Cerebellar cortex (tissue), 1 donor: ENCODE measurements around the gene CCL20.
"Not testable (repeated sequence)": the region's sequence is repeated elsewhere in the genome, so short reads cannot be mapped to it uniquely, and the experiment has no call there.

Source experiments
- DNase-seq: peaks from one replicate; pipeline ENCODE4 v3.0.0-alpha.2; 2015; ENCODE audit warnings: low spot score

CCL20 gene, protein sequence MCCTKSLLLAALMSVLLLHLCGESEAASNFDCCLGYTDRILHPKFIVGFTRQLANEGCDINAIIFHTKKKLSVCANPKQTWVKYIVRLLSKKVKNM

DNA sequence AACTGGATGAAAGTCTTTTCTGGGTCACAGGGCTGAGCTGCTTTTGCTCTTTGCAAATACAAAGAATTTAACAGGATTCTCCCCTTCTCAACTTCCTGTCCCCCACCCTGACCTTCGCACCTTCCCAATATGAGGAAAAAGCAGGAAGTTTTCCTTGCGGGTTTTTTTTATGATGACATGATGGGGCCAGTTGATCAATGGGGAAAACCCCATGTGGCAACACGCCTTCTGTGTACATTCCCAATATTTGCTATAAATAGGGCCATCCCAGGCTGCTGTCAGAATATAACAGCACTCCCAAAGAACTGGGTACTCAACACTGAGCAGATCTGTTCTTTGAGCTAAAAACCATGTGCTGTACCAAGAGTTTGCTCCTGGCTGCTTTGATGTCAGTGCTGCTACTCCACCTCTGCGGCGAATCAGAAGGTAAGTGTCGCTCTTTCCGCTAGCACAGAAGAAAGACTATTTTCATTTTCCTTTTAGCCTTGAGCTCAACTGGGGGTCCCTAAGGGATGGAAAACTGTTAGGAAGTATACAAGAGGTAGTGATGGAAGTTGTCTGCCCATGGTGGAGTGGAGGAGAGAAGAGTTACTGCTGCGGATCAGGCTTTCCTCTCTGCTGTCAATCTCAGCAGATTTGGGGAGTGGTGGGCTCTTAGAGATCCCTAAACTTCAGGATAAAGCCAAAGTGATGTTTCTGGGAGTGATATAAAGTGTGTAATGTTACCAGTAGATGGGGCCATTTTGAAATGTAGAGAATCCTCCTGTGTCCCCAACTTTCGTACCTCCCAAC, at the start of gene CCL20:
CCL20 (plus strand) TSS at position 281 of the 792 bp plus-strand sequence; CDS start at position 351, 70 bp downstream.
- no peak for DNase-seq

DNA sequence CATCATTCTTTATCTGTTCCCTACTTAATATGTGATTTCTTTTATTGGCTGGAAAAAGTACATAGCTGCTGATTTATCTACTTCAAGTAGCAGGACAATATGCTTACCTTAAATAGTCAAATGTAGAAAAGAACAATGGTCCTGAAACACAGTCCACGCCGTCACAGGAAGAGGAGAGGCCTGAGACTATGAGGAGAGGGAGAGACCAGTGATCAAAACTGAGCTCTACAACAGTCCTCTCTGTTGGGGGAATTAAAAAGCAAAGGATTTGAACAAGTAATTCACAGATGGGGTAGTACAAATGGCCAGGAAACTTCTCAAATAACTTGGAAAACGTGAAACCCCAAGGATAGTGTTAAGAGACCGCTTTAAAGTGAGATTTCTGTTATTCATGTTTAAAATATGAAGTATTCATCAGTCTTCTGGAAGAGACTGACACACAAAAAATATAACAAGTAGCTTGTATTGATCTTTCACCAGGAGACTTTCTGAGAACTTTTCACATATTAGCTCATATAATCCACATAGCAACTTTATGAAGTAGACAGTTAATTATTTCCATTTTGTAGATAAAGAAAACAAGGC, 47.8 kb upstream of the CCL20 start:
- no peak for DNase-seq

DNA sequence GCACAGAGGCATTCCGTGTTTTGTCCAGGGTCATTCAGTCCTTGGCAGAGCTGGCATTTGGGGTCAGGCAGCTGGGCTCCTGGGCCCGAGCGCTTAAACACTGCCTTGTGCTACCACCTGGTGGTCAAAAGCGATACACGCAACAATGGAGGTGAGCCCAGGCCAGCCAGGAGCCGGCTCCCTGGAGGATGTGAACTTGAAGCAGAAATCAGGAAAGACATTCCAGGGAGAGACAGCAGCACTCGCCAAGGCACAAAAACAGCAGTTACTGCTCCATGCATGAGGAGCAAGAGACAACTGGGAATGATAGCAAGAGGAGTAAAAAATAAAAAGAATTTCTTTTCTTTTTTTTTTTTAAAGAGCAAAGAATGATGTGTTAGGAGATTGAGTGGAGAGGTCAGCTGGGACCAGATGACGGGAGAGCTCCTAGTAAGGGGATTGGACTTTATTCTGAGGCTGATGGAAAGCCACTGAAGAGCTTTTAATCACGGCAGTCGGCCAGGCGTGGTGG, 47.2 kb upstream of the CCL20 start:
- peak; percentile 72 for DNase-seq

DNA sequence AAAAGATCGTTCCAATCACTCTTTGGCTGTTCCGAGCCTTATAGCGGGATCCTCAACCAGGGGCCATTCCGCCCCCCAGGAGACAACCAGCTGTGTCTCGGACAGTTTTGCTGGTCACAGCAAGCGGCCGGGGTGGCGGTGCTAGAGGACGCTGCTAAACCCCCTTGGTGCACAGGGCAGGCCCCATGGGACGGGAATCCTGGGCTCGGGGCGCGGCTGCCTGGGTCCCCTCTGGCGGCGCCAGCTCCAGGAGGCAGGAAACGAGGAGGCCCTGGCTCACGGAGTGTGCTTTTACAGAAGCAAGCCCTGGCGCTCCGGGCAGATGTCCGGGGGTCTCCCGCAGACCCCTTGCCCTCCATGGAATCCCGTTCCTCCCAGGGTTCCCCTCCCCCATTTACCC, 45.8 kb upstream of the CCL20 start:
- no peak for DNase-seq

DNA sequence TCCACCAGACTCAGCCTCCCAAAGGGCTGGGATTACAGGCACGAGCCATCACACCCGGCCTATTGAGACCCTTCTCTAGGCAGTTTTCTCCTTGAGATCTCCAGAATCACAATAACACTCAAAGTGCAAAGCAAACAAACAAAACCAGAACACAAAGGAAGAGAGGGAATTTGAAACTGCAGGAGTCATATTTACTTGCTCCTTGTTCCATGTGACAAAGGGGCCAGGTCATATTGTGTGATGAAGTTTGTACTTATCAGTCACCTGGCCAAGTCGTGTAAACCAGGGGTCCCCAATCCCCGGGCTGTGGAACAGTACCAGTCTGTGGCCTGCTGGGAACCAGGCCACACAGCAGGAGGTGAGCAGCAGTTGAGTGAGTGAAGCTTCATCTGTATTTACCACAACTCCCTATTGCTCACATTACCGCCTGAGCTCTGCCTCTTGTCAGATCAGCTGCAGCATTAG, 41.4 kb upstream of the CCL20 start:
- no peak for DNase-seq

DNA sequence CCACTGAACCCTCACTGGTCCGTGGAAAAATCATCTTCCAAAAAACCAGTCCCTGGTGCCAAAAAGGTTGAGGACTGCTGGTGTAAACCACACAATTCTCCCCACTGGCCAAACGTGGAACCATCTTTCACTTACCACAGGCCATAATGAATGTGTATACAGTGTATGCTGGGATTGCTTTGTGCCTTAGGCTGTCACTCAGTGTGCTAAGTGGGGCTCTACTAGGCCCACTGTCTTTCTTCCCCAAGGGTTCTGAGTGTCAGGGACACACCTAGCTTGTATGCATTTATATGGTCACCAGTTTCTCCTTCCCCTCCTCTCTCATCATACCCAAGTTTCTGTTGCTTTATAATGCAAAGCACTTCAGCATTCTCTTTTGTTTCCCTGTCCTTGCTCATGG, 40.7 kb upstream of the CCL20 start:
- no peak for DNase-seq

DNA sequence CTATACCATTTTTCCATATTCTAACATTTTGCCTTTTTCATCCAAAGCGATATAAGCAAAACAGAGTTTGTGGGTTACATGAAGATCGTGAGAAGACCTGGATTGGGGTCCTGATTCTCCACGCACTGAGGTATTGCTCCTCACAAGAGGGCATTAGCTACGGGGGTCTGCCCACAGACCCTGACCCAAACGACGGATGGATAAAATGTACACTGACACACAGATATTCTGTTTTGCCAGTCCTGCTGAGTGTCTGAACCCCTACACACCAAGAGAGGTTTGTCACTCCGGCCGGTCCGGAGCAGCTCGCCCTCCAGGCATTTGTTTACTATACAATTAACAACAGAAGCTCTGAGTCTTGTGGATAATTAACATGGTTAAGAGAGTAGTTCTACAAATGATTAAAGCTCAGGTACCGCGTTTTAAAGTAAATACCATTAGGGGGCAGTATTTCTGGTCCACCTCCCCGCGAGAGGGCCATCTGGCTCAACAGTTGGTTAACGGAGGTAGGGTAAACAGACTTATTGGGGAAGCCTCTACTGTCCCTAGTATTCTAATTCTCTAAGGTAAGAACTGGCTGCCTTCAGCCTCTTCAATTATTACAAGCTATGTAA, 39.5 kb upstream of the CCL20 start:
- no peak for DNase-seq

DNA sequence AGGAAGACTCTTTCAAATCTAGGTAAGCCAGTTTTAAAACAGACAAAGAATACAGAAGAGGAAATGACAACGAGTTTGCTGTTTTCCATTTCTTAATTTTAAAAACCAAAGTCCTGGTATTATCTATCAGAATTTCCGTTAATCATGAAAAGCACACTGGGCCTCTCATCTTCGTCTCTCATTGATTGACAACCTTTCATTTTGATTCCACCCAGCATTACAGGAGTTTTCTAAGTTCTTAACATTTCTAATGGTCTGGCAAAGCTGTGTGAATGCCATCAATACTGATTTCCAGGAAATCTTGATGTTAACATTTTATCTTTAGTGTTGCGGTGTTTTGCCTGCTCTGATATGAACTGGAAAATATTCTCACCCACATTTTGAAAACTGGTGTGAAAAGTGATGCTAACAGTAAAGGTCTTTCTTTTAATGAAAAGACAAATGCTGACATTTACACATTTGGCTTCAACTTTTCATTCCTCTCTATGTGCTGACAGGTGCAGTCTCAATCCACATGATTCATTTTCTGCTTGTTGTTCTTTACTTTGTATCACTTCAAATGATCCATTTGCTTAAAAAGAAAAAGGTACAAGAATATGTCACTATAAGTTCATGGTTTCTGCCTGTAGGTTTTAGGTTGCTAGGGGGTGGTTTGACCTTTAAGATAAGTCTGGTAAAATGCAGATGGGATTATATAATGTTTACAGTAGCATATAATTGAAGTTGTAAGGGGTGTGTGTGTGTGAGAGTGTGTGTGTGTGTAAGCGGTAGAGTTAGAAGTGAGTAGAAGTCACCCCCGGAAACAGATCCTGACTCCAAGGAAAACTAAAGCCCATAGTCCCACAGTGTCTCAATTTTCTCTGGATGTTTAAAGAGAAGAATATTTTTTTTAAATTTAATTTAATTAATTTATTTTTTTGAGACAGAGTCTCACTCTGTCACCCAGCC, 38.5 kb upstream of the CCL20 start:
- DNase-seq = no peak

DNA sequence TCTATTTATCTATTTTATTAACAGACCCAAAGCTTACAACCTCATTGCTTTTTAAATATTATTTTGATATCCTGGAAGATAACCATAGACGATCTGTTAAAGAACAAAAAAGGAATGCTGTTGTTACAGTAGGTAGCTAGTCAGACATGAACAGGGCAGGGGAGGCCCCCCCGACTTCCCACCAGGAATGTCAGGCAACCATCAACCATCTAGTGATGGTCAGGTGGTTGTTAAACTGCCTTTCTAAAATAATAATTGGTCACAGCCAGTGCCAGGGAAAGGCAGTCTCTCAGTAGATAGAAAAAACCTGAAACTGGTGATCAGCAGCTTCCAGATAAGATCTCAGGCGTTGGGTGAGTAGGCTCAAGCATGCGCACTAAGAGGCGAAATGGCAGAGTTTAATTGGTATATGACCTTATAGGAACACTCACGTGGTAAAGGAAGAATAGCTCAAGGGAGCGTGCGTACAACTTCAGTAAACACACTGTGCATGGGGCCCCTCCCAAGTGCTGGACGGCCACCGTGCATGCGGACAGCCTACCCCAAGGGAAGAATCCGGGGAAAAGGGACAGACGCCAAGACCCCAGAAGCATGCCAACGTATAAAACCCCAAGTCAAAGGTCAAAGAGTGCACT, 32.5 kb upstream of the CCL20 start:
- DNase-seq = no peak

DNA sequence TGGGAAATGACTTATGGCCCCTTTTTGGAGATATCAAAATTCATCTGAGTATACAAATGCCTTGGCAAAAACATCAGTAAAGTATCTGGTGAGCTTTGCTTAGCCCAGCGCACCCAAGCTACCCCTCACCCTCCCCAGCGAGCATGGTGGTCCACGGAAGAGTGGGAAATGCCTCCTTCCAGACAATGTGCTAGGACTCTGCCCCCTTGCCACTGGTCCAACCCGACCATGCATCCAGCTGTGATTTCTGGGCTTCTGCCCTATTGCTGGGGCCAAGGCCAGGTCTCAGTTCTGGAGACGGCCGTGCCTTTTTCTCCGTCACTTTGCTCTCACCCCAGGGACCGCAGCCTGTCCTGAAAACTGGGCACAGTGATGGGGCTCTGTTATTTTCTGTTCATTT, 31.8 kb upstream of the CCL20 start:
- no peak for DNase-seq

DNA sequence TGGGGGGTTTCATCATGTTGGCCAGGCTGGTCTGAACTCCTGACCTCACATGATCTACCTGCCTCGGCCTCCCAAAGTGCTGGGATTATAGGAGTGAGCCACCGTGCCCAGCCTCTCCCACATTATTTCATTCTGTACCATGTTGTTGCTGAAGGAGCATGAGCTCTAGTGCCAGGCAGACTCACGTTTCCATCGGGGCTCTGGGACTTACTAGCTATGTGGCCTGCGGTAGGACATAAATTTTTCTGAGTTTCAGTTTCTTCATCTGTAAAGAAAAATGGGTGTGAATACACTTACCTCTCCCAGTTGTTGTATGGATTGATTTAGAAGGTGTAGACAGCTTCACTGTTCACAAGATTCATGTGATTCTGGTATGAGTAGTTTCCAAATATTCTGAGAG, 30.8 kb upstream of the CCL20 start:
- DNase-seq = no peak

DNA sequence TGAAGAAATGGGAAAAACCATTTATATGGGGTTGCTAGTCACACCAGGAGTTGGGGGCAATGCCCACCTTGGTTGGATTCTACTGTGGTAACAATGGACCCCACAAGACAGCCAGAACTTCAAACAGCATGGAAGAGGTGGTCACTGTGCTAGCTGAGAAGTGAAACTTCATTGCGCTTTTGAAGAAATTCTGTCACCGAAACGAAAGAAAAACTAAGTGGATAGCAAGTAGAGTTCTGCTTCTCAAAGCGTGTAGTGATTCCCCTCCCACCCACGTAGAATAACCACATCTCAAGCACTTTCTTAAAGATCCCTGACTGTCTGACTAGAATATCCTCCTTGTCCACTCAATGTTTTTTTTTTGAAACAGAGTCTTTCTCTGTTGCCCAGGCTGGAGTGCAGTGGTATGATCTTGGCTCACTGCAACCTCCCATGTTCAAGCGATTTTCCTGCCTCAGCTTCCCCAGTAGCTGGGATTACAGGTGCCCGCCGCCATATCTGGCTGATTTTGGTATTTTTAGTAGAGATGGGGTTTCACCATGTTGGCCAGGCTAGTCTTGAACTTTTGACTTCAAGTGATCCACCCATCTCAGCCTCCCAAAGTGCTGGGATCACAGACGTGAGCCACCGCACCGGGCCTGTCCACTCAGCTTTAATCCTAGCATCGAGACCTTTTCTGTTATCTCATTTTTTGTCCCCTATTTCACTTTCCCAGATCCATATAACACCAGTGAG, 30.1 kb upstream of the CCL20 start:
- DNase-seq = no peak

DNA sequence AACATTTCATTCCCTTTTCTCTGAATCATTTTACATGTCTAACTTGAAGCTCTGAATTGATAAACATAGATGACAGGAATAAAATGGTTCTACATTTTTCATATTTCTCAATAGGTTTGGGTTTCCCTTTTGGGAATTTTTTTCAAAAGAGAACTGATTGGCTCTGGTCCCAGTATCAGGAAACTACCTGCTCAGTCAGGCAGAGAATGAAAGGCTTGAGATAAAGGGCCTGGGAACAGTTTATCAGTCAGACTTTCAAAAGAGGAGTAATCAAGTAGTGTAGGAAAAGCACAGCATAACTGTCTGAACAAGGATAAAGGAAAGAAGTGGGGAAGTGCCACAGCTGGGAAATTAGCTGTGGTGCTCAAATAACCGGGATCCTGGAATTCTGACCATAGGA, 28.3 kb upstream of the CCL20 start:
- no peak for DNase-seq

DNA sequence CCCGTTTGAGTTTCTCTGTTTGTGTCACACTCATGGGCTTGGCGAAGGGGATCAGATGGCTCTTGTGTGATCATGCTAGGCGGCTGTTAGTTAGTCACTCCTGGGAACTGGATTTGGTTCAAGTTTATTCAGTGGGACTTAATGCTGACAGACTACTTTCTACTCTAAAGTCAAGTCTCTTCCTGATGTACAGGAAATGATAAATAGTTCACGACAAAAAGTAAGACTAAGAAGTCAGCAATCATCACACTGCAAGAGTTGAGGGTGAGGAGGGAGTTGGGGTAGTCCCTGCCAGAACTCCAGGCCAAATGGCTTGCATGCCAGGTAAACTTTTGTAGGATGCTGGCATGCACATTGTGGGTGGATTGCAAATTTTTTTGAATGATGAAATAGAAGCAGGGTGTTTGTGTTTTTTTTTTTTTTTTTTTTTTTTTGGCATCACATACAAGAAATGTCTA, 25.1 kb upstream of the CCL20 start:
- no peak for DNase-seq

DNA sequence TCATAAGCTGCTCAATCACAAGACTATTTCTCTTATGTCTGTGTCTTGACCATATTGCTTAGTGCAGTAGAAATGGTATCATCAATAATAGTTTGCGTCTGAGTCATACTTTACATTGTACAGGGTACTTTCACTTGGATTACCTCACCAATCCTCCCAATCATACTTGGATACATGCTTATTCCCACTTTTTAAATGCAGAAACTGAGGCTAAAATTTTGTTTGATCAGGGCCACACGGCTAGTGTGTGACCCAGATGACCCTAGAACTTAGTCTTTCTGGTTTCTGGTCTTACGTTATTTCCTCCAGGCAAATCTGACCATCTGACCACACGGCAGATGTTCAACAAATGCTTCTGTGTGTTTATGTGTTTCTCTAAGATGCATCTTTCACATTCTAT, 23.8 kb upstream of the CCL20 start:
- no peak for DNase-seq

DNA sequence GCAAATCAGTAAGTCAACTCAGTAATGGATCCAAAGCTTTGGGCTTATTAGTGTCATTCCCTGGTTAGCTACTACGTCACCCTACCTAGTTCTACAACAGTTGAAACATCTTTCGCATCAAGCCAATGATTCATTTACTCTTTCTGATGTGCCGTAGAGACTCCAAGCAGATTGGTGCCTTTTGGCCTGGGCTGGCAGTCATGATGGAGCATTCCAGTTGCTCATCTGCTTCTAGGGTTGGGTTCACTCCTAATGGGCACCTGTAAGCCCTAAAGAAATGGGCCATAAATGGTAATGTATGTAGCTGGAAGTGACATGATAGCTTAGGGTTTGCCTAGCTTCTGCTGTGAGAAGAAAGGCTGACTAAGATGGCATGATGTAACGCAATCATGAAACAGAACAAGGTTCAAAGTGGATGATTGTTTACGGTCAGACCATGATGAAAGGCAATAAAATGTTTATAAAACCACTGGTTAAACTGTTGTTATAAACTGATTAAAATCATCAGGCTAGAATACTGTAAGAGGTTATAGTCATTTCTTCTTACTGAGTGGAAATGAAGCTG, 20.4 kb upstream of the CCL20 start:
- DNase-seq = no peak

DNA sequence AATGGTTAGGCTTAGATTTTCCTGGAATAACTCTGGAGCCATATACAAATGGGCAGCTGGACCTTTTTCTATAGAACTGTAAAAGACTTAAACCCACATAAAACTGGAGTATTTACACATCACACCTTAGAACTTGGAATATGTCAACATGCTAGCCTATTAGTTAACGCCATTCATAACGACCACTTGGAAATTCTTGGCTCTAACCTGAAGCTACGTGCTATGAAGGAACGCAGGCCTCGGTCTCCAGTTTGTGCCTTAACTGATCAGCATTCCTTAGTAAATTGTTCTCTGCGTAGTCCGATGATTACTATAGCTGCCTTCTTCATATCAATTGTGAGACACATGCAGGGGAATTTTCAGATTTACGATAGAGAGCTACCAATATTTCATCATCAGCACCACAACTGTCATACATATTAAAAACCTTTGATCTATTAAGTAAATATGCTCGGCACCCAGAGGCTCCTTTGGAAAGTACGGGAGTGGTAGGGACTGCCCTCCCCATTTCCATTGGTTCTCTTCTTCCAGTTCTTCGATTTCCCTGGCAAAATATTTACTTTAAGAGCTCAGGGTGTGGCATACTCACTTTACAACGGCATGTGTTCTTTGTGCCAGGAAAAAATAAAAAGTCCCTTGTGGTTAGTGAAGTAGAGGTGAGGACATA, 17.5 kb upstream of the CCL20 start:
- no peak for DNase-seq

DNA sequence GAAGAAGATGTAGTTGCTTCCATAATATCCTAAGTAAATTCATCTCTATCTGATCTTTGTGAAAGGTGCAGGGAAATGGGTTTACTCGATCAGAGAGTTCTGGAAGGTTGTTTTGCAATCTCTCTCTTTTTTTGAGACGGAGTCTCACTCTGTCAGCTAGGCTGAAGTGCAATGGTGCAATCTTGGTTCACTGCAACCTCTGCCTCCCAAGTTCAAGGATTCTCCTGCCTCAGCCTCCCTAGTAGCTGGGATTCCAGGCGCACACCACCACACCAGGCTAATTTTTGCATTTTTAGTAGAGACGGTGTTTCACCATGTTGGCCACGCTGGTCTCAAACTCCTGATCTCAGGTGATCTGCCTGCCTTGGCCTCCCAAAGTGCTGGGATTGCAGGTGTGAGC, 16.9 kb upstream of the CCL20 start:
- DNase-seq = not testable (repeated sequence)

DNA sequence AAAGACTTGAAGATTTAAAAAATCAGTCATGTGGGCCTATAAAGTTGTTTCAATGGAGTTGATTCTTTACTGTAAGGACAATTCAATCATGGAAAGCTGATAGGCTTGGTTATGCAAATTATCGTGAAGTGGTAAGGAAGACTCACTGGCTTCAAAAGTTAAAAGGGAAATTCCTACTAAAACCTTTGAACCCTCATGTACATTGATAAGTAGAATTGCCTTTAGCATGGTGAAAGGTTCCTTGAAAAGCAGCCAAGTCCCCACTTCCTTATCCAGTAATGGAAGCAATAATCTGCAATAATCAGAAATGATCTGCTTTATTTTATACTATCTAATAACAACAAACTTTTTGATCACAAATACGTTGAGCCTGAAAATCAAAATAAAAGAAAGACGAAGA, 14.4 kb upstream of the CCL20 start:
- no peak for DNase-seq

DNA sequence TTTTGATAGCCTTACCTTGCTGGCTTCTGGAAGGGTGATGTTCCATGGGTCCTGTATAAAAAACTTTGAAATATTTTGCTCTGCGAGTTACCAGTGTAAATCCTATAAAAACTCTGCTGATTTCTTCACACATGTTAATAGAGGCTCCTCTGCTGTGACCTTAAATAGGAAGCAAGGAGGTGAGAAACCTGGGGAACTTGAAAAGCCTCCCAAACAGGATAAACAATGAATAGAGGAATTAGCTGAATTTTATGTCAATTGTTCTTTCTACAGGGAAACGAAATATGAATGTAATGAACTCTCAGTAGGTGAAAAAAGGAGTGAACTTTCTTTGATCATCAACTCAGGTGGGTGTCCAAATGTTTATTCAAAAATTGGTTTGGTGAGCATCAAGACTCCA, 10.8 kb upstream of the CCL20 start:
- no peak for DNase-seq
